Panc1 (cell line): ENCODE results near the gene KCNQ2. TPM values are rescaled to one million over a fixed set of nuclear protein-coding genes. Genes with fewer than 3 reads are reported as not detected.

Experiments used
- ATAC-seq: fragments of 200-7000 bp; cut with Tn5 transposase; 2 replicates; pipeline ENCODE4 v1.9.1; 2020; ENCODE audit warnings: mild to moderate bottlenecking, moderate library complexity
- BruUV-seq: library from RNA; stranded (reverse); fragments of 400-500 nt; replicated peaks from 2 replicates; lab custom pipeline; 2021; lab: Mats Ljungman, UMichigan
- CTCF ChIA-PET: fragments of 300-600 bp; sonication (Branson Sonifier 250); formaldehyde crosslinking; loops from one replicate; lab custom pipeline; 2022; ENCODE audit warnings: antibody characterized with exemption; lab: Charles Lee
- POLR2A ChIA-PET: fragments of 300-600 bp; sonication (Branson Sonifier 250); formaldehyde crosslinking; loops from one replicate; lab custom pipeline; 2022; ENCODE audit warnings: antibody characterized with exemption; lab: Charles Lee
- DNase-seq: peaks from one replicate; pipeline ENCODE4 v3.0.0-alpha.2; 2010; ENCODE audit warnings: low read depth, low spot score
- H3K27ac ChIP-seq: 2 replicates; pipeline ENCODE4 v1.5.1; 2011; ENCODE audit warnings: mild to moderate bottlenecking, low read length, inconsistent platforms
- H3K27me3 ChIP-seq: fragments of 200-500 bp; sonication (Bioruptor generic); 2 replicates; pipeline ENCODE4 v1.6.0; 2014; ENCODE audit warnings: low read length, inconsistent platforms; ENCODE audit not compliant: control insufficient read depth, insufficient read depth
- H3K36me3 ChIP-seq: fragments of 200-500 bp; sonication (Bioruptor generic); 2 replicates; pipeline ENCODE4 v1.5.1; 2014; ENCODE audit warnings: inconsistent platforms, mild to moderate bottlenecking, low read length, moderate library complexity; ENCODE audit not compliant: control insufficient read depth, insufficient read depth
- H3K4me1 ChIP-seq: 2 replicates; pipeline ENCODE4 v1.5.1; 2011; ENCODE audit warnings: inconsistent platforms, mild to moderate bottlenecking, low read length, moderate library complexity; ENCODE audit not compliant: control insufficient read depth, insufficient read depth
- H3K4me3 ChIP-seq, 2 experiments: 2 replicates each; pipeline ENCODE4 v1.5.1; 2011 to 2012; ENCODE audit warnings: low read depth in 2 of 2, low read length in 2 of 2, mild to moderate bottlenecking in 2 of 2, inconsistent platforms in 1 of 2, moderate library complexity in 1 of 2
- H3K9me3 ChIP-seq: fragments of 200-500 bp; sonication (Bioruptor generic); 2 replicates; pipeline ENCODE4 v1.5.1; 2014; ENCODE audit warnings: low read depth, mild to moderate bottlenecking, inconsistent platforms, low read length, moderate library complexity; ENCODE audit not compliant: control insufficient read depth, insufficient read depth
- POLR2AphosphoS5 ChIP-seq: IDR thresholded peaks from 2 replicates; pipeline ENCODE4 v1.6.1; 2012; ENCODE audit warnings: mild to moderate bottlenecking, low read depth, low read length, moderate library complexity
- SIN3A ChIP-seq: IDR thresholded peaks from 2 replicates; pipeline ENCODE4 v1.6.1; 2012; ENCODE audit warnings: low read depth, mild to moderate bottlenecking, low read length, moderate library complexity, borderline replicate concordance; ENCODE audit not compliant: insufficient read depth
- TCF7L2 ChIP-seq: IDR thresholded peaks from 2 replicates; pipeline ENCODE4 v1.6.1; 2011; ENCODE audit warnings: mild to moderate bottlenecking, low read depth, low read length, inconsistent platforms
- in situ Hi-C: cut with HindIII; loops from 2 replicates; pipeline ENCODE4 v1.10.0; 2016; ENCODE audit warnings: low sequenced_read_pairs, low pct_unique_long_range_greater_than_20kb
- intact Hi-C: fragments of 100-400 bp; cut with micrococcal nuclease; formaldehyde crosslinking; loops from one replicate; pipeline ENCODE4 v1.10.0; 2022; ENCODE audit not compliant: unreplicated experiment
- total RNA-seq: library from RNA; stranded (reverse); gene quantifications from one replicate; pipeline ENCODE4 v1.2.1, GENCODE V29; 2021; ENCODE audit not compliant: unreplicated experiment
- TF ChIP-seq, protein P1 (sequence below), 2 experiments: IDR thresholded peaks; 2 replicates each; pipeline ENCODE4 v1.6.1; 2011 to 2012; ENCODE audit warnings: low read depth in 2 of 2, control low read depth in 1 of 2, low read length in 1 of 2, mild to moderate bottlenecking in 1 of 2, moderate library complexity in 1 of 2; ENCODE audit not compliant: insufficient read depth in 1 of 2
- TF ChIP-seq, protein P2 (sequence below): fragments of 450-650 bp; IDR thresholded peaks from 2 replicates; pipeline ENCODE4 v1.5.1; 2017; ENCODE audit warnings: mild to moderate bottlenecking

The KCNQ2 gene
- total RNA-seq, 1 experiment from 2014 or later: 19.4 TPM

DNA sequence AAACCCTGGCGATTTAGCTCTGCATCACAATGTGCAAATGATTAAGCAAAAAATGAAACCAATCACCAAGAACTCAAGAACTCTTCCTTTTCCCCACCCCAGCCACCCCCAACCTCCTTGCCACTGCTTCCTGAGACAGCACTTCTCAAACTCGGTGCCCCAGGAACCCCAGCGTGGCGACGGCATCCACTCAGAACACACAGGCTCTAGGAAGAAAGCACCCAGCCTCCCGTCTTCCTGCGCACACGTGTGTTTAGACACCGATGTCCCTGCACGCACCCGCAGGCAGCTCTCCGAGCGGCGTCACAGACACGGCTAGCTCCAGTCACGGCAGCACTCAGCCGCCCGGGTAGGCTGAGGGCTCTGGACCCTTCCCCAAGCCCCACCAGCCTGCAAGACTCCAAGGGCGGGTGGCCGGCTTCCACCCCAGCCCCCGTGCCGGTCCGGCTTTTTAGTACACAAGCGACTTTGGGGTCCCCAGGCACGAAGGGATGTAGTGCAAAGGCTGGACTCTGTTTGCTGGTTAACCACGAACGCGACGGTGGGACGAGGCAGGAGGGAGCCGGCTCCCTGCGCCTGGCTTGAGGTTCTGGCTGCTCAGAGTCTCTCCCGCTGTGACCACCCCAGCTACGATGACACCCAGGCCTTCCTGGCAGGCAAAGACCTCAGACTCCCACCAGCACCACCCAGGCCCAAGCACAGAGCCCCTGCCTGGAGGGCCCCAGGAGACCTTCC is 51.9 kb downstream of the KCNQ2 start:
- H3K4me1 ChIP-seq: no peaks in the 10 kb centered on the region
- no peak for ATAC-seq
- intact Hi-C loops: no loop called here
- no peak overlapping the region for H3K4me3 ChIP-seq
- no peak overlapping the region for H3K27ac ChIP-seq
- ChIA-PET CTCF (no interaction called here), POLR2A (no interaction called here)
- no TSS peak for BruUV-seq
- in situ Hi-C loops: no loop called here
- H3K36me3 ChIP-seq: no peaks in the 10 kb centered on the region
- DNase-seq: no peak
- H3K27me3 ChIP-seq: no peaks in the 10 kb centered on the region
- H3K9me3 ChIP-seq: no peaks in the 10 kb centered on the region
- TF ChIP-seq, protein P1, sequence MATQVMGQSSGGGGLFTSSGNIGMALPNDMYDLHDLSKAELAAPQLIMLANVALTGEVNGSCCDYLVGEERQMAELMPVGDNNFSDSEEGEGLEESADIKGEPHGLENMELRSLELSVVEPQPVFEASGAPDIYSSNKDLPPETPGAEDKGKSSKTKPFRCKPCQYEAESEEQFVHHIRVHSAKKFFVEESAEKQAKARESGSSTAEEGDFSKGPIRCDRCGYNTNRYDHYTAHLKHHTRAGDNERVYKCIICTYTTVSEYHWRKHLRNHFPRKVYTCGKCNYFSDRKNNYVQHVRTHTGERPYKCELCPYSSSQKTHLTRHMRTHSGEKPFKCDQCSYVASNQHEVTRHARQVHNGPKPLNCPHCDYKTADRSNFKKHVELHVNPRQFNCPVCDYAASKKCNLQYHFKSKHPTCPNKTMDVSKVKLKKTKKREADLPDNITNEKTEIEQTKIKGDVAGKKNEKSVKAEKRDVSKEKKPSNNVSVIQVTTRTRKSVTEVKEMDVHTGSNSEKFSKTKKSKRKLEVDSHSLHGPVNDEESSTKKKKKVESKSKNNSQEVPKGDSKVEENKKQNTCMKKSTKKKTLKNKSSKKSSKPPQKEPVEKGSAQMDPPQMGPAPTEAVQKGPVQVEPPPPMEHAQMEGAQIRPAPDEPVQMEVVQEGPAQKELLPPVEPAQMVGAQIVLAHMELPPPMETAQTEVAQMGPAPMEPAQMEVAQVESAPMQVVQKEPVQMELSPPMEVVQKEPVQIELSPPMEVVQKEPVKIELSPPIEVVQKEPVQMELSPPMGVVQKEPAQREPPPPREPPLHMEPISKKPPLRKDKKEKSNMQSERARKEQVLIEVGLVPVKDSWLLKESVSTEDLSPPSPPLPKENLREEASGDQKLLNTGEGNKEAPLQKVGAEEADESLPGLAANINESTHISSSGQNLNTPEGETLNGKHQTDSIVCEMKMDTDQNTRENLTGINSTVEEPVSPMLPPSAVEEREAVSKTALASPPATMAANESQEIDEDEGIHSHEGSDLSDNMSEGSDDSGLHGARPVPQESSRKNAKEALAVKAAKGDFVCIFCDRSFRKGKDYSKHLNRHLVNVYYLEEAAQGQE (IDR thresholded peaks at IDR 0.05; ENCODE audit: insufficient read depth in 1 of 2, low read depth in 2 of 2, low read length in 1 of 2): no peak
- TF ChIP-seq SIN3A (no peak), TCF7L2 (no peak), POLR2AphosphoS5 (no peak)
- TF ChIP-seq, protein P2, sequence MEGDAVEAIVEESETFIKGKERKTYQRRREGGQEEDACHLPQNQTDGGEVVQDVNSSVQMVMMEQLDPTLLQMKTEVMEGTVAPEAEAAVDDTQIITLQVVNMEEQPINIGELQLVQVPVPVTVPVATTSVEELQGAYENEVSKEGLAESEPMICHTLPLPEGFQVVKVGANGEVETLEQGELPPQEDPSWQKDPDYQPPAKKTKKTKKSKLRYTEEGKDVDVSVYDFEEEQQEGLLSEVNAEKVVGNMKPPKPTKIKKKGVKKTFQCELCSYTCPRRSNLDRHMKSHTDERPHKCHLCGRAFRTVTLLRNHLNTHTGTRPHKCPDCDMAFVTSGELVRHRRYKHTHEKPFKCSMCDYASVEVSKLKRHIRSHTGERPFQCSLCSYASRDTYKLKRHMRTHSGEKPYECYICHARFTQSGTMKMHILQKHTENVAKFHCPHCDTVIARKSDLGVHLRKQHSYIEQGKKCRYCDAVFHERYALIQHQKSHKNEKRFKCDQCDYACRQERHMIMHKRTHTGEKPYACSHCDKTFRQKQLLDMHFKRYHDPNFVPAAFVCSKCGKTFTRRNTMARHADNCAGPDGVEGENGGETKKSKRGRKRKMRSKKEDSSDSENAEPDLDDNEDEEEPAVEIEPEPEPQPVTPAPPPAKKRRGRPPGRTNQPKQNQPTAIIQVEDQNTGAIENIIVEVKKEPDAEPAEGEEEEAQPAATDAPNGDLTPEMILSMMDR: no peak

DNA sequence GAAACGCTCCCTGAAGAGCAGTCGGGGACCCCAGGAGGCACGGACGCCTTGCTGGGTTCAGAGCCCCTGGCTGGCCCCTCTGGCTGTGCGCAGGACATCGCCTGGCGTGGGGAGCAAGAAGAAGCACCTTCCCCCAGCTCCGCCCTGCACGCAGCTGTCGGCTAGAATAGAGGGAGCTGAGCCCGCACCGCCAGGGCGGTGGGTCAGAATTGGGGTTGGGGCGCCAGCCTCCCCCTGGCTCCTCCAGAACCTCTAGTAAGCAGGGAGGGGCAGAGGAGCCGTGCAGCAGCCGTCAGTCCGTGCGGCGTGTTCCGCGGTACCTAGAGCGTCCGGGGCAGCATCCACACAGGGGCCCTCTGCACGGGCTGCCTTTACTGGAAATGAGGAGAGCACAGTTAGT is 53.2 kb downstream of the KCNQ2 start:
- TF ChIP-seq, protein P1 (IDR thresholded peaks at IDR 0.05; ENCODE audit: insufficient read depth in 1 of 2, low read depth in 2 of 2, low read length in 1 of 2): no peak
- TF ChIP-seq SIN3A (no peak), TCF7L2 (no peak), POLR2AphosphoS5 (no peak)
- TF ChIP-seq, protein P2: no peak
- Histone ChIP-seq H3K27me3 (no peaks in the 10 kb centered on the region), H3K9me3 (no peaks in the 10 kb centered on the region), H3K4me1 (no peaks in the 10 kb centered on the region), H3K36me3 (no peaks in the 10 kb centered on the region), H3K4me3 (no peak overlapping the region), H3K27ac (no peak overlapping the region)
- intact Hi-C loops: no loop called here
- DNase-seq (no peak), ATAC-seq (no peak)
- ChIA-PET POLR2A (no interaction called here), CTCF (no interaction called here)
- in situ Hi-C loops: no loop called here
- no TSS peak for BruUV-seq
